ENCODE data around the gene CCL25.

- TF ChIP-seq, protein P1, sequence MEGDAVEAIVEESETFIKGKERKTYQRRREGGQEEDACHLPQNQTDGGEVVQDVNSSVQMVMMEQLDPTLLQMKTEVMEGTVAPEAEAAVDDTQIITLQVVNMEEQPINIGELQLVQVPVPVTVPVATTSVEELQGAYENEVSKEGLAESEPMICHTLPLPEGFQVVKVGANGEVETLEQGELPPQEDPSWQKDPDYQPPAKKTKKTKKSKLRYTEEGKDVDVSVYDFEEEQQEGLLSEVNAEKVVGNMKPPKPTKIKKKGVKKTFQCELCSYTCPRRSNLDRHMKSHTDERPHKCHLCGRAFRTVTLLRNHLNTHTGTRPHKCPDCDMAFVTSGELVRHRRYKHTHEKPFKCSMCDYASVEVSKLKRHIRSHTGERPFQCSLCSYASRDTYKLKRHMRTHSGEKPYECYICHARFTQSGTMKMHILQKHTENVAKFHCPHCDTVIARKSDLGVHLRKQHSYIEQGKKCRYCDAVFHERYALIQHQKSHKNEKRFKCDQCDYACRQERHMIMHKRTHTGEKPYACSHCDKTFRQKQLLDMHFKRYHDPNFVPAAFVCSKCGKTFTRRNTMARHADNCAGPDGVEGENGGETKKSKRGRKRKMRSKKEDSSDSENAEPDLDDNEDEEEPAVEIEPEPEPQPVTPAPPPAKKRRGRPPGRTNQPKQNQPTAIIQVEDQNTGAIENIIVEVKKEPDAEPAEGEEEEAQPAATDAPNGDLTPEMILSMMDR (IDR thresholded peaks at IDR 0.05; ENCODE audit: low read depth, low read length) = no peak
- TF ChIP-seq, protein P2, sequence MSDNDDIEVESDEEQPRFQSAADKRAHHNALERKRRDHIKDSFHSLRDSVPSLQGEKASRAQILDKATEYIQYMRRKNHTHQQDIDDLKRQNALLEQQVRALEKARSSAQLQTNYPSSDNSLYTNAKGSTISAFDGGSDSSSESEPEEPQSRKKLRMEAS (IDR thresholded peaks at IDR 0.05; ENCODE audit: low read depth, low read length) = no peak
These were observed 48.8 kb downstream of the CCL25 start for GRCh38 chr19:8101311-8101710.
